Measurements from ENCODE around the gene HMX1.

Gene HMX1

GRCh38 chr4:8857766-8858700 is 13.6 kb downstream of the HMX1 start:
- DNase-seq (ENCODE audit: low spot score) (no peak), FAIRE-seq (no peak)

GRCh38 chr4:8856835-8857621 is 14.6 kb downstream of the HMX1 start:
- FAIRE-seq (no peak), DNase-seq (ENCODE audit: low spot score) (no peak)

- FAIRE-seq (no peak), DNase-seq (ENCODE audit: low spot score) (no peak)
Observed at GRCh38 chr4:8855818-8856245, 15.8 kb downstream of the HMX1 start.

DNA sequence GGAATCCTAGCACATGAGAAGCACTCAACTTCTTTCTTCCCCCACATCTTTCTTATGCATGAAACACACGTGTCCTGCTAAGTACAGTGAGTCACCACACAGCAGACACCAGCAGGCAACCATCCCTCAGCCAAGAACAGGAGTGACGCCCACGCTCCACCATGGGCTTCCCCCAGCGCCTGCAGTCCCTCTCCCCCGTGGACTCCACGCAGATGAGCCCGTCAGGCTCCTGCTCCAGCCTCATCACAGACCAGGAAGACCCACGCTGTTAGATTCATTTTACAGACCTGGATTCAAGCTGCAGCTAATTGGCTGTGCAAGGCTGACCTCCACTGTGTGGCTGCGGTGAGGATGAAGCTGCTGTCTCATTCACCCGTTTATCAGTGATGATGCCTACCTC is 16.7 kb downstream of the HMX1 start:
- FAIRE-seq, result no peak

DNA sequence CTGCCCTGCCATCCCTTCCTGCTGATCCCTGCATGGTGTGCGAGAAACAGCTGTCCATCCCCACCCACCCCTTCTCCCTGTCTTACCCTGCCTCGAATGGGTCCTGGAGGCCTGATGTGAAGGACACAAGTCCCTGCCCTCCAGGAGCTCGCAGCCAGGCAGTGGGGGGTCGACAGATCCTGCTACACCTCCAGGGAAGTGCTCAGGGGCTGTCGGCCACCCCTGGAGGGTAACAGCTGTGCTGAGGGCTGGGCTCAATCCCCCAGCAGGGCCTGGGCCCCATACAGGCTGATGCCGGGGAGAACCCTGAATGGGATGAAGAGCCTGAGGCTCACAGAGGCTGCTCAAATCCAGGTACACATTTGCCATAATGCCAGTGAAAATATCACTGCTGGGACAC is 17.6 kb downstream of the HMX1 start:
- FAIRE-seq, result no peak

More for the DNA sequence above, 16.7 kb downstream of the HMX1 start:
- no peak for DNase-seq (ENCODE audit: low spot score)

DNA sequence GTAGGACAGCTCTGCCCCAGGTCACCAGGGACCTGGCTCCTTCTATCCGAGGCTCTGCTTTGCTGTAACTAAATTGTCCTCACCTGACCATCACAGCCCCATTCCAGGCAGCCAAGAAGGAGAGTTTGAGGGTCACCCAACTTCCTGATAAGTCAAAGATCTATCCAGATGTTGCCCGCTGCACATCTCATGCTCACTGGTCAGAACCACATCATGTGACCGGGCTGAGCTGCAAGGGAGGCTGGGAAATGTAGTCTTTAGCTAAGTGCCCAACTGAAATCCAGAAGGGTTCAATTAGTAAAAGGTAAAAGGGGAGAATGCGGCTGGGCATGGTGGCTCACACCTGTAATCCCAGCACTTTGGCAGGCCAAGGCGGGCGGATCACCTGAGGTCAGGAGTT is 18.4 kb downstream of the HMX1 start:
- DNase-seq (ENCODE audit: low spot score) (no peak), FAIRE-seq (no peak)

More for the DNA sequence above, 17.6 kb downstream of the HMX1 start:
- DNase-seq (ENCODE audit: low spot score), result no peak

GRCh38 chr4:8852118-8852704 is 19.4 kb downstream of the HMX1 start:
- FAIRE-seq (no peak), DNase-seq (ENCODE audit: low spot score) (no peak)

- DNase-seq (ENCODE audit: low spot score) (no peak), FAIRE-seq (no peak)
Observed at GRCh38 chr4:8851321-8852117, 20.1 kb downstream of the HMX1 start.

GRCh38 chr4:8850830-8851188 is 20.8 kb downstream of the HMX1 start:
- FAIRE-seq (no peak), DNase-seq (ENCODE audit: low spot score) (no peak)

DNA sequence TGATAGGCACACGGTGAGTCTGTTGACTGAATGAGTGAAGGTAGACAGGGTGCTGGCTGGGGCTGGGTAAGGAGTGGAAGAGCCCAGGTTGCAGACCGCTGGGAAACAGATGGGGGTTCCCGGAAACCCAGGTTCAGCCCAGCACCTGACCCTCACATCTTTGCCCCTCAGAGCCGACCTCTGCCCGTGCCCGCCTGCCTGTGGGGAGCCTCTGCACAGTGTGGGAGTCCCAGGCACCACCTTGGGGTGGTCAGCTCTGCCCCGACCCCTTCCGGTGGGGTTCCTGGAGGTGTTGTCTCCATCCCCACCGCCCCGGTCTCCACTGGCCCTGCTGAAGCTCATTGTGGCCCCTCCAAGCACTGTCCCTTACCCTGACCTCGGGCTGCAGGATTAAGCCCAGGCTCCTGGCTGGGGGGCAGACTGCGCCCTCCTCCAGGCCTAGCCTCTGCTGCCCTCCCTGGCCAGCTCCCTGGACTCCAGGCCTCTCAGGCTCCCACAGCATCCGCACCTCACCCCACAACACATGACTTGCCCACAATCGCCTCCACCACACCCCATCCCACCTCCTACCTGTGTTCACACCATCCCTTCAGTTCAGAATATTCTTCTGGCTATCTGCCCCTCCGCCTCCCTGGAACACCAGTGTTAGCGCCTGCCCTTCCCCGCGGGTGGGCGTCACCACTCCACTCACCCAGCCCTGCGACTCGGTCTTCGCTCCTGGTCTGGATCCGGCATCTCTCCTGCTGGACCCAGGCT is 21.4 kb downstream of the HMX1 start:
- no peak for DNase-seq (ENCODE audit: low spot score)
- FAIRE-seq, result no peak

GRCh38 chr4:8849266-8850073 is 22.2 kb downstream of the HMX1 start:
- DNase-seq (ENCODE audit: low spot score), result no peak
- no peak for FAIRE-seq

DNA sequence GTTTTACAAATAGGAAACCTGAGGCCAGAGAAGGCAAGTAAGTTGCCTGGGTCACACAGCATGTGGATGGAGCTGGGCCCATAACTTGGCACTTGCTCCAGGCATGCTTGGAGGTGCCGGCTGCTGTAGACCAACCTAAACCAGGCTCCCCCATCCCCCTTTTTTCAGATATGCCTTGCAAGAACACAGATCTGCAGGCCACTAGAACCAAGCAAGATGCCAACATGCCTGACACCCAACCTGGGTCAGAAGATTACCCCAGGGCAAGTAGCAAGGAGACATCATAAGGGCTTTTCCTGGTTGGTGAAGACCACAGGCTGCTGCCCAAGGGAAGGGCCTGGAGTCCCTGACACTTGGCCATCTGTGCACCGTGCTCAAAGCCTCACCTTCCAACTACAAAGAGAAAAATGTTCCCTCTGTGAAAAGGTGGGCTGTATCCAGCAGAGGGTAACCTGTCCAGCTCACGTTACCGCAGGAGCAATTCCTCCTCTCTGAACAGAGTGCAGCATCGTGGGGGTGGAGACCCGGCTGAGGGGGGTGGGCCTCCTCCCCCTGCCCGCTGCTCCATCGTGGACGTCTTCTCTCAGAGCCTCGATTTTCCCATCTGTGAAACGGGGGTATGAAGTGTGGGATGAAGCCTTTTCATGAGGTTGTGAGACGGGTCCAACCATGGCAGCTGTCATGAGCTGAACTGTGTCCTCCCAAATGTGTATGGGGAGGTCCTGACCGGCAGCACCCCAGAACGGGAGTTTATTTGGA is 23.0 kb downstream of the HMX1 start:
- DNase-seq (ENCODE audit: low spot score), result no peak

DNA sequence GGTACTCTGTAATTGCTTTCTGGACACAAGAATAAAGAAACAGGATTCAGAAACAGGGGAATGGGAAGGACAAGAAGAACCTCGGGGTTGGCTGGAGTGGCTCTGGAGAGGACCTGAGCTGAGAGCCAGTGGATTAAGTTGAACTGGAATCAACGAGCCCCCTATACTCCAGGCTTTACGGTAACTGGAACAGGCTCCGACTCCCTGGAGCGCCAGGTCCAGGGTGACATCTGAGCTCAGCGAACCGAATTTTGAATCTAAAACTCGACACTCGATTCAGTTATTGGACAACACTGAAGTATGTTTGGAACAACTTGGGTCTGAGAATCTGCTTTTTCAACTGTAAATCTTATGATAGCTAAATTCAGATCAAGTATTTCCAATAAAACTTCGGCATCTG is 23.9 kb downstream of the HMX1 start:
- DNase-seq (ENCODE audit: low spot score) (no peak), FAIRE-seq (no peak)

More for the DNA sequence above, 23.0 kb downstream of the HMX1 start:
- FAIRE-seq, result no peak

DNA sequence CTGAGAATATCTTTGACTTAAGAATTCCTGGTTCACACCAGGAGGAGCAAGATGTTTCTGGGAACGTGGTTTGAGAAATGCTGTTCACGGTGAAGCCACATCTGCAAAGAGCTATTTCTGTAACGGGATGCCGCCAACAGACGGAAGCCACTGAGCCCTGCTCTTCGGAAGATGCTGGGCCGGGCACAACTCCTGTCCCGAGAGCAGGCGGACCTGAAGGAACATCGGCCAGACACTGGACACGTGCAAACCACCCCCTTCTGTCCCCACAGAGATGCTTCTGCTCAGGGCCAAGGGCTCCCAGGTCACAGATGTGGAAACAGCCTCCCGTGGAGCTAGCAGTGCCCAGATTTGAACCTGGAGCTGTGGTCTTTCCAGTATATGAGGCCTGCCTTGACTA is 24.3 kb downstream of the HMX1 start:
- FAIRE-seq (no peak), DNase-seq (ENCODE audit: low spot score) (no peak)

DNA sequence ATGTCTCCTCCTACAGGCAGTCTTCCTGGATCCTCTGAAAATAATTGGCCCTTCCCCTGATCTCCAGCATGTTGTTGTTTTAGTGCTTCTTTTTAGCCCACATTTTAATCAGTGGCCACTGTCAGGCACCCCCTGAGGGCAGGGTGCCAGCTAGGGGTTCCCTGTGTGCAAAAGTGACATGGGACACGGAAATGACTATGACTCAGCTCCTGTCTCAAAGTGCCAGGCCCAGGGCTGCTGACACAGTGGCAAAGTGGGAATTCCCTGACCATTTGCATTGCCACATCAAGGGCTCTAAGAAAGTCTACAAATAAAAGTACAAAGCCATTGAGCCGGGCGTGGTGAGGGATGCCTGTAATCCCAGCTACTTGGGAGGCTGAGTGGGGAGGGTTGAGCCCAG is 24.8 kb downstream of the HMX1 start:
- DNase-seq (ENCODE audit: low spot score) (no peak), FAIRE-seq (no peak)

GRCh38 chr4:8846046-8846720 is 25.5 kb downstream of the HMX1 start:
- no peak for FAIRE-seq
- DNase-seq (ENCODE audit: low spot score), result no peak

- DNase-seq (ENCODE audit: low spot score), result no peak
- no peak for FAIRE-seq
Observed at GRCh38 chr4:8844976-8845690, 26.5 kb downstream of the HMX1 start.

DNA sequence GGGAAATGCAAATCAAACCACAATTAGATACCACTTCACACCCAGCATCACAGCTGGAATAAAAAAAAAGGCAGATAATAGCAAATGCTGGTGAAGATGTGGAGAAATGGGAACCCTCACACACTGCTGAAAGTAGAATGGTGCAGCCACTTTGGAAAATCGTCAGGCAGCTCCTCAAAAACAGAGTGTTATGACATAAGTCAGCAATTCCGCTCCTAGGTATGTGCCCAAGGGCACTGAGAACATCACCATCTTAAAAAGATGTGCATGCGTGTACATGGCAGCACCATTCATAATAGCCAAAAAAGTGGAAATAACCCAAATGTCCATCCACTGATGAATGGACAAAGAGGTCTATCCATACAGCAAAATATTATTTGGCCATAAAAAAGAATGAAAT is 28.0 kb downstream of the HMX1 start:
- DNase-seq (ENCODE audit: low spot score), result no peak
- FAIRE-seq, result no peak

Measured in RCC 7860 (cell line).